ENCODE measurements around the gene DOCK4.

Gene DOCK4

DNA sequence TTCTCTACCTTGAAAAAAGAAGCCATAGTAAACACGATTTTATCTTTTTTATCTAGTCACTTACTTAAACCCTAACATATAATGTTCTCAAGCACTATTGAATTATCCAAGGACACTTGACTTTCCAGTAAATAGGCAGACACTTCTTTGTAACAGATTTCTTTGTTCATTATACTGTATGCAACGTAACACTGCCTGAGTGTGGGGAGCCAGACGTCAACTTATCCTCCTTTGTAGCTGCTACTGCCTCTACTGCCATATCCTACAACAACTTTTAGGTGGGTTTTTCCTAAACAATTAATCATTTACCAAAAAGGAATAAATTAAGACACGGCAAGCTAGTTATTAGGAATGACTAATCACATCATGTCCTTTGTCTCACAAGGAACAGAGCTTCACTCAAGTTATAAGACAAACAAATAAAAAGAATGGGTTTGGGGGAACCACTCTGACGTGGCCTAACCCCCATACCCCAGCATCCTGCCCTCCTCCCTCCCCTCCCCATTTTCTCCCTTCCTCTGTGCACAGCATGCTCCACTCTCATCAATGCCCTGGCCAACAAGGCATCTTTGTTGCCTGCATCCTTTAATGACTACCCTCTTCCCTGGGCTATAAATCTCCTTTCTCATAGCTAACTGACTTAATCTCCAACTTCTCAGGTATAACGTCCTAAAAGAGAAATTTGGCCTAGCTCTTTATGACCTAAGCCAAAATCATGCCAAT is 43.3 kb downstream of the DOCK4 start:
- TF ChIP-seq, protein P1, sequence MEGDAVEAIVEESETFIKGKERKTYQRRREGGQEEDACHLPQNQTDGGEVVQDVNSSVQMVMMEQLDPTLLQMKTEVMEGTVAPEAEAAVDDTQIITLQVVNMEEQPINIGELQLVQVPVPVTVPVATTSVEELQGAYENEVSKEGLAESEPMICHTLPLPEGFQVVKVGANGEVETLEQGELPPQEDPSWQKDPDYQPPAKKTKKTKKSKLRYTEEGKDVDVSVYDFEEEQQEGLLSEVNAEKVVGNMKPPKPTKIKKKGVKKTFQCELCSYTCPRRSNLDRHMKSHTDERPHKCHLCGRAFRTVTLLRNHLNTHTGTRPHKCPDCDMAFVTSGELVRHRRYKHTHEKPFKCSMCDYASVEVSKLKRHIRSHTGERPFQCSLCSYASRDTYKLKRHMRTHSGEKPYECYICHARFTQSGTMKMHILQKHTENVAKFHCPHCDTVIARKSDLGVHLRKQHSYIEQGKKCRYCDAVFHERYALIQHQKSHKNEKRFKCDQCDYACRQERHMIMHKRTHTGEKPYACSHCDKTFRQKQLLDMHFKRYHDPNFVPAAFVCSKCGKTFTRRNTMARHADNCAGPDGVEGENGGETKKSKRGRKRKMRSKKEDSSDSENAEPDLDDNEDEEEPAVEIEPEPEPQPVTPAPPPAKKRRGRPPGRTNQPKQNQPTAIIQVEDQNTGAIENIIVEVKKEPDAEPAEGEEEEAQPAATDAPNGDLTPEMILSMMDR (IDR thresholded peaks at IDR 0.05; ENCODE audit: low read depth, low read length, missing control alignments) = no peak
- DNase-seq (ENCODE audit: low read depth) = no peak
- H3K4me3 ChIP-seq (ENCODE audit: low read depth, low read length) = no peak overlapping the region

DNA sequence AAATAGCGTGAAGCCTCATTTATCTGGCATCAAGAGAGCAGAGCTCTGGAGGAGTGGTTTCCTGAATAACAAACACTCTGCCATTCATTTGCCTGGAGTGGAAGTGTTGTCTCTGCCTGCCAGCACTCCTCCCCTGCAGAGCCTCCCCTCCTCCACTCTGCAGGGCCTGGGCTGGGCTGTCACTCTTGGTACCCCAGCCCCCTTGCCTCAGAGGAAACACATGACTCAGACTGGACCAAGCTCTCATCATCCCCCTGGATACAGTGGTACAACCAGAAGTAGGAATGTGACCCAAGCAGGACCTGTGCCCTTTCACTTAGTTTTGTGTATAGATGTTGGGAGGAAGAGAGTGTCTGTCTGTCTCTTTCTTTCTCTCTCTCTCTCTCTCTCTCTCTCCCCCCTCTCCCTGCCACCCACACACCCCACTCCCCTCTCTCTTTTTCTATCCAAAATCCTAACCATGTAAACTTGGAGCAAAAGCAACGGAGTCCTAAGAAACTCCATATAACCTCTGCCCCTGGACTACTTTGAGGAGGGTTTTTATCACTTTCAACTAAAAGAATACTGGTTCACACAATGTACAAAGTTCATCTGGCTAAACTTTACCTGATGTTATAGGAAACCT is 43.9 kb downstream of the DOCK4 start:
- TF ChIP-seq, protein P1 (IDR thresholded peaks at IDR 0.05; ENCODE audit: low read depth, low read length, missing control alignments) = no peak
- no peak for DNase-seq (ENCODE audit: low read depth)
- H3K4me3 ChIP-seq (ENCODE audit: low read depth, low read length) = no peak overlapping the region

DNA sequence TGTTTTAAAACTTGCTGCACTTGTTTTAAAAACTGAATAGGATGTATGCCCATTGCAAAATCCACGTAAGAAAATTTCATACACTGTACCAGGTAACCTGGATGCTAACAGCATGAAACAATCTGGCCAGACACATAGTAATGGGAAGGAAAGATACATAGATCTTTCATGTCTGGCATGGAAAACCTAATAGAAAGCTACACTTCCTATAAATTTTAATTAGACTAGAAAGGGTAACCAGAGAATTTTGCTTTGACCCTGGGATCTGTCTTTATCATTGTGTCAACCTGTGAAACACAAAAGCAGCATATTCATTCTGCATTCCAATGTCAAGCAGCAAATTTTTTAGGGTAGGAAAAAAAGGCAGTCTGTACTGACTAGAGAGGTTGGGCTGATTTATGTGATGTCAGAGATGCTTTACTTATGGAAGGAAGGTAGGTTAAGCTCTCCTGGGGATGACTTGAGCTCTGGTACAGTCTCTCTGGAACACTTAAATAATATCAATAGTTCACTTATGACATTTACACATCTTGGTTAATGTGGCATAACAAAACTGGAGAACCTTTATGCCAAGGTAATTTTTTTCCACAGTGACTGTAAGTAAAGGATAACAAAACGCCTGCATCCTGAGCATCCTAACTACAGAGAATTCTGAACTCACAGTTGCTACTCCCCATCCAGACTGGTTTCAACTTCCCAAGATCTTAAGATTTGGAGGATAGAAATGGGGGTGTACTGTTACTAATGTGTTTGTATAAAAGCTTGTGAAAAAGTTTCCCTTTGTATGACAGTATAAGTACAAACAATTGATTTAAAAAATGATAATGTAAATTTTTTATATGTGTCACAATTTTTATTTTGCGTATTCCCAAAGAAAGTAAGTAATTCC is 44.7 kb downstream of the DOCK4 start:
- no peak for DNase-seq (ENCODE audit: low read depth)
- no peak overlapping the region for H3K4me3 ChIP-seq (ENCODE audit: low read depth, low read length)
- TF ChIP-seq, protein P1 (IDR thresholded peaks at IDR 0.05; ENCODE audit: low read depth, low read length, missing control alignments) = no peak

DNA sequence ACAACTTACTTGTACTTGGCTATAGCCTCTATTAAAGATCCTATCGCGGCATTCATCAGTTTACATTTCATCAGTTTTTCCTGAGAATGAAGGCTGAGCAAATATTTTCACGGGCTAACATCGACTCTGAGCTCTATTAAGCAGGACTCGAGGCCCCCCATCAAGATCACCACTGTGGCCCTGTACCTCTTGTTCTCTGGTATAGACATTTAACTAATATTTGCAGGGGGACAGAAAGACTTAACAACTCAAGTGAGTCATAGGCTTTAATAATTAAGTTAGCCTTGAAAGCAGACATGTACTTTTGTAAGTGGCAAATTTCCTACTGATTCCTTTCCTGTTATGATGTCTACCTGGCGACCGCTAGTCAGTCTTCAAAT is 45.4 kb downstream of the DOCK4 start:
- TF ChIP-seq, protein P1 (IDR thresholded peaks at IDR 0.05; ENCODE audit: low read depth, low read length, missing control alignments) = no peak

DNA sequence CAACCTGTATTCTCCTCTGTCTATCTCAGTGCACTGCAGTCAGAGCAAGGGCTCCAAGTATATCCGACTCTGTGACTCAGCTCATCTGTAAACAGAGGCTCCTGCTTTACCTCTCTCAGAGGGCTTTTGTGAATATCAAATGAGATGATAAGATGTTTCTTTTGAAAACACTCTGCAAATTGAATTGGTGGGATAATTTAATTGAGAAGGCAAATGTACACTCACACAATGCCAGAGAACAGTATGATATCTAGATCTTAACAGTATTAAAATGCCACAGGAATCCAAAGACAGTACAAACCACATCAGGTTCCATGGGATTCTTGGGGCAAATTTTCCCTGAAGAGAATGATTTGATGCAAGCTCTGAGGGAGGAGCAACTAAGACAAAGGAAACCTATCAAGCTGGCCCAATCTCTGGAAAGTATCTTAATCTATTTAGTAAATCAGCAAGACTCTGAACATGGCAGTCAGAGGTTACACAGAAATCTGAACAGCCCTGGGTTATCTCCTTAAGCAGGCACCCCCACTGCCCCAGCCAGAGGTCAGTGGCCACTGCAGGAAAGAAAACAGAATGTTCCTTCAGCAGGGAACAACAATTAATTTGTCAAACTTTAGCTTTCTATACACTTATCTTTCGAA is 45.9 kb downstream of the DOCK4 start:
- TF ChIP-seq, protein P1 (IDR thresholded peaks at IDR 0.05; ENCODE audit: low read depth, low read length, missing control alignments) = no peak
- no peak for DNase-seq (ENCODE audit: low read depth)
- no peak overlapping the region for H3K4me3 ChIP-seq (ENCODE audit: low read depth, low read length)

More for the DNA sequence above, 45.4 kb downstream of the DOCK4 start:
- no peak overlapping the region for H3K4me3 ChIP-seq (ENCODE audit: low read depth, low read length)
- DNase-seq (ENCODE audit: low read depth) = no peak

DNA sequence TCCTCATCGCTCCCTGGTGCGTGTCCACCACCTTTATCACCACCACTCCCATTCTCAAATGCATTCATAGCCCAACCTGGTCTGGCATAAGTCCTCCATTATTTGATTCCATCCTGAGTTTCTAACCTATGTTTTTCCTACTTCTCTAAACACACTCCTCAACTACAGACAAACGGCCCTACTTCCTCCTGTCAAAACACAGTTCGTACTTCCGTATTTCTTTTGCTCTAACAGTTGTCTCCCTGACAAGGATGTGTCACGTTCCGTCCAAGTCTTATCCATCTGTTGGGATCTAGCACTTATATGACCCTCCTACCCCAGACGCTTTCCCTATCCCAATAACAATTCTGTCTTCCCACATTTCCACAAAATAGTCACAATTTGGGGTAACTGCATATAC is 46.8 kb downstream of the DOCK4 start:
- DNase-seq (ENCODE audit: low read depth) = no peak

More for the DNA sequence above, 46.8 kb downstream of the DOCK4 start:
- H3K4me3 ChIP-seq (ENCODE audit: low read depth, low read length) = no peak overlapping the region
- TF ChIP-seq, protein P1 (IDR thresholded peaks at IDR 0.05; ENCODE audit: low read depth, low read length, missing control alignments) = no peak
